GM19463 (cell line): ENCODE data around the gene CDK11B.

Experiments
- ATAC-seq: cut with Tn5 transposase; IDR thresholded peaks from one replicate; pipeline ENCODE4 v1.9.1; 2021; ENCODE audit warnings: mild to moderate bottlenecking, moderate library complexity; ENCODE audit not compliant: unreplicated experiment

CDK11B gene

GRCh38 chr1:1617516-1617915 is 41.3 kb downstream of the CDK11B start:
- ATAC-seq, result no peak

- ATAC-seq, result no peak
These were observed 42.0 kb downstream of the CDK11B start for GRCh38 chr1:1616838-1617237.

- ATAC-seq, result peak; percentile 21
These were observed 42.6 kb downstream of the CDK11B start for GRCh38 chr1:1616045-1616790.

- peak; percentile 77 for ATAC-seq
These were observed 43.4 kb downstream of the CDK11B start, which contains the start of gene MIB2 for GRCh38 chr1:1615256-1616044. Gene MIB2, plus strand, starts transcription at chr1:1615500. Its CDS starts 7,953 bp downstream, at chr1:1623453.

GRCh38 chr1:1614954-1615255 is 43.9 kb downstream of the CDK11B start:
- no peak for ATAC-seq

- no peak for ATAC-seq
These were observed 44.4 kb downstream of the CDK11B start for GRCh38 chr1:1614204-1614953.

GRCh38 chr1:1613509-1614082 is 45.2 kb downstream of the CDK11B start:
- ATAC-seq, result no peak

GRCh38 chr1:1612104-1612400 is 46.8 kb downstream of the CDK11B start:
- no peak for ATAC-seq

GRCh38 chr1:1610796-1611195 is 48.0 kb downstream of the CDK11B start:
- ATAC-seq, result no peak

GRCh38 chr1:1609822-1610485 is 48.9 kb downstream of the CDK11B start:
- ATAC-seq, result no peak

- ATAC-seq, result no peak
These were observed 52.6 kb downstream of the CDK11B start for GRCh38 chr1:1606232-1606631.

GRCh38 chr1:1605724-1606123 is 53.1 kb downstream of the CDK11B start:
- no peak for ATAC-seq

- ATAC-seq, result no peak
These were observed 53.7 kb downstream of the CDK11B start for GRCh38 chr1:1605034-1605591.

GRCh38 chr1:1604374-1605033 is 54.3 kb downstream of the CDK11B start:
- no peak for ATAC-seq

GRCh38 chr1:1603671-1604373 is 55.0 kb downstream of the CDK11B start:
- no peak for ATAC-seq

GRCh38 chr1:1602968-1603506 is 55.8 kb downstream of the CDK11B start:
- no peak for ATAC-seq

GRCh38 chr1:1602304-1602967 is 56.4 kb downstream of the CDK11B start:
- no peak for ATAC-seq

GRCh38 chr1:1601564-1602303 is 57.1 kb downstream of the CDK11B start:
- no peak for ATAC-seq
